Muscle of arm (tissue), 14 donors: ENCODE results near the gene KHDC1. TPM values are rescaled to one million over a fixed set of nuclear protein-coding genes. Genes with fewer than 3 reads are reported as not detected.
A peak's percentile ranks its signal among the peaks of the same experiment; 100 is the strongest.
"Not testable (repeated sequence)": the region's sequence is repeated elsewhere in the genome, so short reads cannot be mapped to it uniquely, and the experiment has no call there.

Experiments used
- DNase-seq: peaks from one replicate; pipeline ENCODE4 v3.0.0-alpha.2; 2013
- long read RNA-seq, 11 donors: transcript quantifications; one replicate each; lab custom pipeline, GENCODE V29; 2026
- polyA plus RNA-seq, 12 donors: library from polyadenylated mRNA; unstranded; fragments of 120-200 nt; gene quantifications; one replicate each; pipeline ENCODE4 v1.2.1, GENCODE V29; 2013; ENCODE audit not compliant: insufficient read length in 12 of 12

Gene KHDC1, protein sequence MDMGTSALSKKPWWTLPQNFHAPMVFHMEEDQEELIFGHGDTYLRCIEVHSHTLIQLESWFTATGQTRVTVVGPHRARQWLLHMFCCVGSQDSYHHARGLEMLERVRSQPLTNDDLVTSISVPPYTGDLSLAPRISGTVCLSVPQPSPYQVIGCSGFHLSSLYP
- polyA plus RNA-seq: 1 to 10 TPM in 10 of 12 donors, not detected in 2; 3.6 to 5.4 (median 4.4) TPM
- long read RNA-seq, donor 1, partial matches to known transcripts: 0 of 1 reads
- long read RNA-seq, donor 1, other reads (novel, unspliced or antisense): 0 of 1 reads
- long read RNA-seq, donor 2, partial matches to known transcripts: 0 of 4 reads
- long read RNA-seq, donor 2, other reads (novel, unspliced or antisense): 0 of 4 reads
- long read RNA-seq, donor 3: 0 reads
- long read RNA-seq, donor 4: 0 reads
- long read RNA-seq, donor 5: 0 reads
- long read RNA-seq, donor 6, partial matches to known transcripts: 0 of 1 reads
- long read RNA-seq, donor 6, other reads (novel, unspliced or antisense): 0 of 1 reads
- long read RNA-seq, donor 7: 0 reads
- long read RNA-seq, donor 8: 0 reads
- long read RNA-seq, donor 9, partial matches to known transcripts: 8 of 8 reads
- long read RNA-seq, donor 9, other reads (novel, unspliced or antisense): 0 of 8 reads
- long read RNA-seq, donor 10, partial matches to known transcripts: 0 of 2 reads
- long read RNA-seq, donor 10, other reads (novel, unspliced or antisense): 0 of 2 reads
- long read RNA-seq, donor 11, partial matches to known transcripts: 0 of 1 reads
- long read RNA-seq, donor 11, other reads (novel, unspliced or antisense): 0 of 1 reads

DNA sequence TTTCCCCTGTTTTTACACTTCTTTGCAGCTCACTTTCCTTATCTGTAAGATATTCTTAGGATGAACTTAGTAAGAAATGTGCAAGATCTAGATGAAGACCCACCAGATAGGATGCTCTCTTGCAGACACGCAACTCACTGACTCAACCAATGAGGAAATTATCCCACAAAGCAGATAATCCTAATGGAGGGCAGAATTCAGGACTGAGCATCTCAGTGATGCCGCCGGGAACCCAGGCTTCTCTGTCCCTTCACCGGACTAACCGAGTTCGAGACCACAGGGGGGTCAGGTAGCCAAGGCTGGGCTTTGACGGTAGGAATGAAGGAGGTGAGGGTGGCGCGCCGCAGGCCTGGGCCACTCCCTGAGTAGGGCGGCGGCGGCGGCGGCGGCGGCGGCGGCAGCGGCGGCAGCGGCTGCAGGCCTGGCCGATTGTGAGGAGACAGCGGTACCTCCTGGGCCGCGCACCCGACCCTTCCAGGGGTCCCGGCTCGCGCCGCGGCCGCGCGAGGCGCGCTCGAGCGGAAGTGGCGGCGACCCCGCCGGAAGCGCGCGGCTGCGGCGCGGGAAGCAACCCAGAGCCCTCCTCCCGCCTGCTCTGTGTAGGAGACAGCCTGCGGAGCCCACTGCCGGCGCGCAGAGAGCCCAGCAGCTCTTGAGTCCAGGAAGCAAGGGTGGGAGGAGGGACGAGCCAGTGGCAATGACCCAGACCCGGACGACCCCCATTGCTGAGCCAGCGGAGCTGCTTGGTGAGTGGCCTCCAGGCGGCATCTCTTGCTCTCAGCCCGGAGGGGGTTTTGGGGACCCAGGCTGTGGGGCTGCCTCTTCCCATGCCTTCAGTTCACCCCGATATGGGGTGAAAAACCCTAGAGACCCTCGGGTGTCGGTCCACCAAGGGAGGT, at the start of gene KHDC1:
TSS of gene KHDC1 (minus strand) at position 526 of the 899 bp plus-strand sequence. CDS start 20,679 bp downstream, outside the sequence.
- DNase-seq: peak; percentile 71

DNA sequence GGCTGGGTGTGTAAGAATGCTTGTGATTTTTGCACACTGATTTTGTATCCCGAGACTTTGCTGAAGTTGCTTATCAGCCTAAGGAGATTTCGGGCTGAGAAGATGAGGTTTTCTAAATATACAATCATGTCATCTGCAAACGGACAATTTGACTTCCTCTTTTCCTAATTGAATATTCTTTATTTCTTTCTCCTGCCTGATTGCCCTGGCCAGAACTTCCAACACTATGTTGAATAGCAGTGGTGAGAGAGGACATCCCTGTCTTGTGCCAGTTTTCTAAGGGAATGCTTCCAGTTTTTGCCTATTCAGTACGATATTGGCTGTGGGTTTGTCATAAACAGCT, 47.5 kb upstream of the KHDC1 start:
- not testable (repeated sequence) for DNase-seq

DNA sequence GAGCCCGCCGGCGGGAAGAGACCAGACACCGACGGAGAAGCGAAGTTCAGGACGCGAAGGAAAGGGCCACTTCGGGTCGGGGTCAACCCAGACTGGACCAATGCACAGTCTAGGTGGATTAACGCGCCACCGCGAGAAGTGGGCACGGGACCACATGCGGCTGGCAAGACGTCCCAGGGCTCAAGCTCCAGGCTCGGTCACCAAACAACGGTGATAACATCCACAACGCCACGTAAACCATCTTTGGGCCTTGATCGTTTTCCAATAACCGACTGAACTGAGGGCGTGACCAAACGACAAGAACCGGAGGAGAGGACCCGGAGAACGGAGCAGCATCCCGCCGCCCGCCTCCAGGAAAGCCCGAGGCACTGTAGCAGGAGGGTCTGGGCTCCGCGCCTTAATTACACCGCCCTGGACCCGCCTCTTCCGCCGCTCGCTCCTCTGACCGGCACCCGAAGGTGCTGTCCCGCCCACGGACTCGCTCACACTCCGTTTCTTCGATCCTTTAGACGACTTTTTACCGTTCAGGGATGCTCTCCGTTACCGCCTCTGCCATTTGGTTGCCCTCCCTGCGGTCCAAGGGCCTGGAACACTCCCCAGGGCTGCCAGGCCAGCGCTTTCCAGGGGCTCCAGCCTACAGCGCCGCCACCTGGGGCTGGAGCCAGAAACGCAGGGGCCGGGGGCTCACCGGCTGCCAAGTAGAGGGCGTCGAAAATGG, 46.9 kb upstream of the KHDC1 start:
- peak; percentile 79 for DNase-seq

DNA sequence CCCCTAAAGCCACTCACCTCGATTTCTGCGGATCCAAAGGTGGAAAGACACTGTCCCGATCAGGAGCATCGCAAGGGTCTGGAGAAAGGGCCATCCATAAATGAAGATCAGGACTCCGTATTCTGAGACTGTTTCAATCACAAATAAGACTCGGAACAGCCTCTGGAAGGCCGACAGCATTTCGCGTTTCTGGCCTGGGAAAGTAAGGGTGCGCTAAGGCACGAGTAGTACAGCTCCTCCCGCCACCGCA, 46.5 kb upstream of the KHDC1 start:
- no peak for DNase-seq

DNA sequence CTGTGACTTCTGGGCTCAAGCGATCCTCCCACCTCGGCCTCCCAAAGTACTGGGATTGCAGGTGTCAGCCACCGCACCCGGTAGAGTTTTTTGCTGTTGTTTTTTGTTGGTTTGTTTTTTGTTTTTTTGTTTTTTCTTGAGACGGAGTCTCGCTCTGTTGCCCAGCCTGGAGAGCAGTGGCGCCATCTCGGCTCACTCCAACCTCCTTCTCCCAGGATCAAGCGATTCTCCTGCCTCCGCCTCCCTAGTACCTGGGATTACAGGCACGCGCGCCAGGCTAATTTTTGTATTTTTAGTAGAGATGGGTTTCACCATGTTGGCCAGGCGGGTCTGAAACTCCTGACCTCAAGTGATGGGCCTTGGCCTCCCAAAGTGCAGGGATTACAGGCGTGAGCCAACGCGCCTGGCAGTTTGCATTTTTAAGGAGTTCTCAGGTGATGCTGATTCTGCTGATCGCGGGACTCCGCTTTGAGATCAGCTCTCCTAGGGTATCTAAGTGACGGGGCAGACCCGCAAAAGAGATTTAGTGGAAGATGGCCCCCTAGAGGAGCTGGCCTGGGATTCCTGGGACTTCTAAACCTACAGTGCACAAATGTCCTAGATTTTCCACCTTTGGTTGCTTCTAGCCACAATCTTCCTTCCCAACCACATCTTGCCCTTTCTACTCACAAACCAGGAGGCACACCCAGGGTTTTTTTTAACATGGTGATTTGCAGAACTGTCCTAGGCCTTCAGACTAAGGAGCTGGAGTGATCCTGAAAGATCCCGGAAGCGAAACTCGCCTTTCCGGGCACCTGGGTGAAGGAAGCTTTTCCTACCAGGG, 45.9 kb upstream of the KHDC1 start:
- no peak for DNase-seq

DNA sequence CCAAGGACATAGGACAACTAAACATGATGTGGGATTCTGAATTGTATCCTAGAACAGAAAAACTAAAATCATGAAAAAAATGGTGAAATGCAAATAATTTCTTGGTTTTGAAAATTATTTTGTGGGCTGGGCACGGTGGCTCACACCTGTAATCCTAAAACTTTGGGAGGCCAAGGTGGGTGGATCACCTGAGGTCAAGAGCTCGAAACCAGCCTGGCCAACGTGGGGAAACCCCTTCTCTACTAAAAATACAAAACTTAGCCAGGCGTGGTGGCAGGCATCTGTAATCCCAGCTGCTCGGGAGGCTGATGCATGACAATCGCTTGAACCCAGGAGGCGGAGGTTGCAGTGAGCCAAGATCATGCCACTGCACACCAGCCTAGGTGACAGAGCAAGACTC, 40.8 kb upstream of the KHDC1 start:
- DNase-seq: not testable (repeated sequence)

DNA sequence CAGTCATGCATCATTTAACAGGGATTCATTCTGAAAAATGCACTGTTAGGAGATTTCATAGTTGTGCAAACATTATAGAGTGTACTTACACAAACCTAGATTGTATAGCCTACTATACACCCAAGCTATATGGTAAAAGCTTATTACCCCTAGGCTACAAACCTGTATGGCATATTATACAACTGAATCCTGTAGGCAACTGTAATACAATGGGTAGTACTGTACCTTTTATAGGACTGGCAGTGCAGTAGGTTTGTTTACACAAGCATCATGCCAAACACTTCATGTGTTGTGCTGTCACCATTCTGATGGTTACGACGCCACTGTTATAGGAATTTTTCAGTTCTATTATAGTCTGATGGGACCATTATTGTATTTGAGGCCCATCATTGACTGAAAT, 39.3 kb upstream of the KHDC1 start:
- DNase-seq: no peak

DNA sequence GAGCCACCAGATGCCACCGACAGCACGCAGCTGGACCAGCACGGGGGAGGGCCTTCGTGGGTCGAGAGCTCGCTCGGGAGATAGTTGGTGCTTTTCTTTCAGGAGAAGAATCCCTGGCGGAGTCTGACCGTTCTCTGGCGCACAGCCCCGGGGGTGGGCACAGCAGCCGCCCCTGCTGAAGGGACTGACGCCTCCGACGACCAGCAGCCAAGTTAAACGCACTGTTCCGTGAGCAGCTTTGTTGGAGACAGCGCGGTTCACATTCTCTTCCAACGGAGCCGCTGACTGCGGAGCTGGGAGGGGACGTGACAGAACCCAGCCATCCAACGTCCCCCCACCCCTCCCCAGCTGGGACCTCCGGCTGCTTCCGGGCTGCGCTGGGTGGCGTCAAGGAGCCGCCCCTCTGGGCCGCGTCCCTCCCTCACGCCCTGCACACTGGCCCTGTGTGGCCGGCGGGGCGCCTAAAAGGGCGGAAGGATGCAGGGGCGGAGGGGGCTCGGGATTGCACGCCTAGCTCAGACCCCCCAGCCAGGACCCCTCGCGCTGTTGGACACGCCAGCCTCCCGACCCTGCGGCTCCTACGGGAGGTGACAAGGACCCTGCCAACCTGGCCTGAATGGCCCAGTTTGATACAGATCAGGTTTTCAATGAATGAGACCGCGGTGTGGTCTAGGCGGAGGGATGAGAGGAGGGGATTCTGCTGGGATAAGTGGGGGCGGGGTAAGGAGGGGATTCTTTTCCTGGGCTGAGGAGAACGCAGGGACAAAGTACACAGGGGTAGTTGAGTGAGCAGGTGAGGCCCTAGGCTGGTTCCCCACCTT, 36.4 kb upstream of the KHDC1 start:
- DNase-seq: peak; percentile 24

DNA sequence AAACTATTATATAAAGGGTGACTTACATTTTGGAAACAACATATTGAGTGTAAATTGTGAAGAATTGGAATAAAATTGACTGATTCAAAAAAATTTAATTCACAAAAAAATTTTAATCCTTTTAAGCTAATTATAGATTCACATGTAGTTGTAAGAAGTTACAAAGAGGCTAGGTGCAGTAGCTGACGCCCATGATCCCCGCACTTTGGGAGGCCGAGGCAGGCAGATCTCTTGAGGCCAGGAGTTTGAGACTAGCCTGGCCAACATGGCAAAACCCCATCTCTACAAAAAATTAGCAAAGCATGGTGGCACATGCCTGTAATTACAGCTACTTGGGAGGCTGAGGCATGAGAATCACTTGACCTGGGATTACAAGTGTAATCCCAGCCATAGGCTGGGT, 30.3 kb upstream of the KHDC1 start:
- DNase-seq: no peak

DNA sequence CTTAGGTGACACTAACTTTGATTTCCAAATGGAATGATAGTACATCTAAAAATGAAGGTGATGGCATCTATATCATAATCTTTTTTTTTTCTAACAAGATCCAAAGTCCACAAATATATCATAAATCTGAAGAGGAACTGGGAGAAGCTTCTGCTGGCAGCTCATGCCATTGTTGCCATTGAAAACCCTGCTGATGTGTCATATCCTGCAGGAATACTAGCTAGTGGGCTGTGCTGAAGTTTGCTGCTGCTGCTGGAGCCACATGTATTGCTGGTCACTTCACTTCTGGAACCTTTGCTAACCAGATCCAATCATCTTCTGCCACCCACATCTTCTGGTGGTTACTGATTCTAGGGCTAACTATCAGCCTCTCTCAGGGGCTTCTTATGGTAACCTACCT, 27.4 kb upstream of the KHDC1 start:
- no peak for DNase-seq

DNA sequence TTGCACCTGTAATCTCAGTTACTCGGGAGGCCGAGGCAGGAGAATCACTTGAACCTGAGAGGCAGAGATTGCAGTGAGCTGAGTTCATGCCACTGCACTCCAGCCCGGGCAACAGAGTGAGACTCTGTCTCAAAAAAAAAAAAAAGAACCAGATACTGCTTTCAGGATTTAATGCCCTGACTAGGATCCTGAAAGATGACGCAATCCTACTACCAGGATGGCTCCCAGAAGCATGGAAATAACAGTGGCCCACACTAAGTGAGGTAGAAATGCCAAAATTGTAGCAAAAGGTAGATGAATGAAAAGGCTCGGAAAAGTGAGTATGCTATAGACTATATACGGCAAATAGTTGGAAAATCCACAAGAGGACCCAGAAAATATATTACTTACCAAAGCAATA, 23.8 kb upstream of the KHDC1 start:
- DNase-seq: no peak

DNA sequence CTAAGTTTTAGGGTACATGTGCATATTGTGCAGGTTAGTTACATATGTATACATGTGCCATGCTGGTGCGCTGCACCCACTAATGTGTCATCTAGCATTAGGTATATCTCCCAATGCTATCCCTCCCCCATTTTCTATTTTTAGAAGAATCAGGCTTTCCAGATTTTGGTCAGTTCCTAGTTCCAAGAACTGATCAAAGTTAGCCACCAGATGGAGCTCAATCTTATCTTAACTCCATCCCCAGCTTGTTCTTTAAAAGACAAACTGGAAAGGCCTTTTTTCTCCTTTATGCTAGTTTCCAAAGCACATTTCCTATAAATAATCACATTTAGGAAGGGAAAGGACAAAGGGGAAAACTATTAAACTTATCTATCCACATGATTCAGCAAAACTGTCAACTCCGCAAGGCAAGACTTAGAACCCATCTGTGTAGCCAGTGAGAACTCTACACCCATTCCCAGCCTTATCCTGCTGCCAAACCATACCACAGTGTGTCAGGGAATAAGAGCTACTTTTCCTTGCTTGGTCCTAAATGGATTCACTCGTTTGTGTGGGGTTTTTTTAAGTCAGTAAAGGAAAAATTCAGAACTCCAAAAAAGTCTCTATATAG, 22.8 kb upstream of the KHDC1 start:
- DNase-seq: no peak

DNA sequence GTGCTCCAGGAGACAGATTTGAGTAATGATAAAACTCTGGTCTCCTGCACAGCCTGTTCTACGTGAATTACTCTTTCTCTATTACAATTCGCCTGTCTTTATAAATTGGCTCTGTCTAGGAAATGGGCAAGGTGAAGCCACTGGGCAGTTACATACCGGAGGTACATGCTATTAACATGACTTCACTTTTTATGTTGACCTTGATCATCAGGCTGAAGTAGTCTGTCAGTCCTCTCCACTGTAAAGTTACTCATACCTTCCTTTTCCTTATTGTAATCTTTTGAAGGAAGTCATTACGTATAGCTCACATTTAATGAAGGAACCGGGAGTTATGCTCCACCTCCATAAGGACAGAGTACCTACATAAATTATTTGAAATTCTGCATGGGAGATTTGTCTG, 19.9 kb upstream of the KHDC1 start:
- no peak for DNase-seq

DNA sequence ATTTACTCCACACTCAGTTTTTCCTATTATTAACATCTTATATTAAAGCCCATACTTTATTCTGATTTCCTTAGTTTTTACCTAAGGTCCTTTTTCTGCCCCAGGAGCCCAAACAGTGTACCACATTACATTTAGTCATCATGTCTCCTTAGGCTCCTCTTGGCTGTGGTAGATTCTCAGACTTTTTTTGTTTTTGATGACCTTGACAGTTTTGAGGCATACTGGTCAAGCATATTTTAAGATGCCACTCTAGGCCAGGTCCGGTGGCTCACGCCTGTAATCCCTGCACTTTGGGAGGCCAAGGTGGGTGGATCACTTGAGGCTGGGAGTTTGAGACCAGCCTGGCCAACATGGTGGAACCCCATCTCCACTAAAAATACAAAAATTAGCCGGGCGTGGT, 18.7 kb upstream of the KHDC1 start:
- not testable (repeated sequence) for DNase-seq

DNA sequence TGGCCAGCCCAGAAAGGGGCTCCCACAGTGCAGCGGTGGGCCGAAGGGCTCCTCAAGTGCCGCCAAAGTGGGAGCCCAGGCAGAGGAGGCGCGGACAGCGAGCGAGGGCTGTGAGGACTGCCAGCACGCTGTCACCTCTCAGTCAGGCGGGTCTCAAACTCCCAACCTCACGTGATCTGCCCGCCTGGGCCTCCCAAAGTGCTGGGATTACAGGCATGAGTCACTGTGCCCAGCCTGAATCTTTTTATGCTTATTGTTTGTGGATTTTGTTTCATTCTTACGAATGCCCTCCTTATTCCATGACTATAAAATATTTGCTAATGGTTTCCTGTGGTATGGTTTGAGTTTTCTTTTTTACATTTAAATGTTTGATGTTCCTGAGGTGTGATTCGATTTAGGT, 6.3 kb upstream of the KHDC1 start:
- not testable (repeated sequence) for DNase-seq

DNA sequence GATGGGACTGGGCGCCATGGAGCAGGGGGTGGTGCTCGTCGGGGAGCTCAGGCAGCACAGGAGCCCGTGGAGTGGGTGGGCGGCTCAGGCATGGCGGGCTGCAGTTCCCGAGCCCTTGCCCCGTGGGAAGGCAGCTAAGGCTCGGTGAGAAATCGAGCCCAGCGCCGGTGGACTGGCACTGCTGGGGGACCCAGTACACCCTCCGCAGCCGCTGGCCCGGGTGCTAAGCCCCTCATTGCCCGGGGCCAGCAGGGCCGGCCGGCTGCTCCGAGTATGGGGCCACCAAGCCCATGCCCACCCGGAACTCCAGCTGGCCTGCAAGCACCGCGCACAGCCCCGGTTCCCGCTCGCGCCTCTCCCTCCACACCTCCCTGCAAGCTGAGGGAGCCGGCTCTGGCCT, 5.9 kb upstream of the KHDC1 start:
- not testable (repeated sequence) for DNase-seq

DNA sequence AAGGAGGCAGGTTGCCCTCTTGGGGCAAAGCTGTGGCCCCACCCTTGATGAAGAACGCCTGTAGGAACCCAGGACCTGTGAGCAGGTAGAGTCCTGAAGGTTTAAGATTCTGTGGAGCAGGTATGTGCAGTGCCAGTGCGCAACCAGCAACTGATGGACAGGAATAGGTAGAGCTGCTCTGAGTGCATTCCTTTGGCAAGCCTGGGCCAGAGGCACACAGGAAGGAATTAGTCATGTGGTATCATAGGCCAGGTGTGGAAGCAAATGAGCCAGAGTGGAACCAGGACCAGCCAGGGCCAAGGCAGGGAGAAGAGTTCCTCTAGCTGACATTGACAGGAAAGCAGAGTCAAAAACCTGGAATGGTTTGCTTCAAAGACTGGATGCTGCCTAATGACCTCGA, 1.4 kb upstream of the KHDC1 start:
- no peak for DNase-seq

DNA sequence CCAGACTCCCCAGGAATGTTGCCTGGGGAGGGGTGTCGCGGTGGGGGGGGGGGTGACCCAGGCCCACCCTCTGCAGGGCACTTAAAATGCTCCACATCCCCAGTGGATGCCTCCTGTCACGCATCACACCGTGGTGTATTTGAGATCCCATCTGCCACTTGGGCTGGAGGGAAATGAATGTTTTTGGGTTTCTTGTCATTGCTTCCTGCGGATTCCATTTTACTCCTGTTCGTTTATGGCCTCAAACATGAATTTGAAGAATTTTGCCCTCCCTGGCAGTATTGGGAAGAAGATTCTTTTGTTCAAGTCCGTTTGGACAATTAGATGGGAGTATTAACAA, 544 bp upstream of the KHDC1 start:
- no peak for DNase-seq

DNA sequence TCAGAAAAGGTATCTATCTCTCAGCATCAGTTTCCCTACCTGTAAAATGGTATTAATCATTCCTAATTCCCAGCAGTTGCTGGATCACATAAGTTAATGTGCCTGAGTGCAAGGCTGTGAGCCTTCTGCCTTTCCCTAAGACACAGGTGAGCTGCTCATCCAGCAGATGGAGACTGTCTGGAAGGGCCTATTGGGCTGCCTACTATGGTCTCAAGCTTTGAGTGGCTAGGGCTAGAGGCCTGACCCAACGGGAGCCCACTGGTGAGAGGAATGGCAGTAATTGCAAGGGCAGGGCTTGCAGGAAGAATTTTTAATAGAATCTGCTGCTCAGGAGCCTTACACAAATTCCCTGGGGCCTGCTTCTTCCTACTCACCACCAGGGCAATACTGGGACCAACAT, 4.3 kb downstream of the KHDC1 start:
- DNase-seq: no peak

DNA sequence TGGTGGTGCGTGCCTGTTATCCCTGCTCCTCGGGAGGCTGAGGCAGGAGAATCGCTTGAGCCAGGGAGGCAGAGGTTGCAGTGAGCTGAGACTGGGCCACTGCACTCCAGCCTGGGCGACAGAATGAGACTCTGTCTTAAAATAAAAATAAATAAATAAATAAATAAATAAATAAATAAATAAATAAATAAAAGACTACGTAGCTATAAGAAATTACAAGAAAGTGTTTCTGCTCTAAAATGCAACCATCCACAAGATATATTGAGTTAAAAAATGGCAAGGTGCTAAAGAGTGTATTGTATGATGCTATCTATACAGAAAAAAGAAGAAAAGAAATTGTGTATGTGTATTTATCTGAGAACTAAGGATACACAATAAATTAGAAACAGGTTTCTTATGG, 8.7 kb downstream of the KHDC1 start:
- DNase-seq: not testable (repeated sequence)
